ENCODE data around the gene ZNF177. TPM values are rescaled to one million over a fixed set of nuclear protein-coding genes. Genes with fewer than 3 reads are reported as not detected.
A peak's percentile ranks its signal among the peaks of the same experiment; 100 is the strongest.

Gene ZNF177
- total RNA-seq, 2 donors from 2014 or later, result 5.6 to 10.6 TPM

- TF ChIP-seq CTCF (conservative IDR thresholded peaks at IDR 0.05), result no peak
- H3K4me3 Mint-ChIP-seq, result no peak overlapping the region
- no peaks in the 10 kb centered on the region for H3K27me3 Mint-ChIP-seq (ENCODE audit: insufficient read depth)
- peaks cover 80% of the 10 kb centered on the region for H3K36me3 Mint-ChIP-seq (ENCODE audit: low read depth)
- 94 to 95% methylated on average over 12 to 13 of the region's 14 CpGs for WGBS, 2 experiments (ENCODE audit: insufficient coverage in 1 of 2, insufficient read length in 1 of 2)
- Histone ChIP-seq H3K4me3 (ENCODE audit: low read length) (peak overlapping the region; percentile 37), H3K9me3 (ENCODE audit: control insufficient read depth, low read length) (peaks cover 81% of the 10 kb centered on the region), H3K9ac (ENCODE audit: extremely low read depth, low read length, poor library complexity, severe bottlenecking) (no peak overlapping the region), H3K36me3 (ENCODE audit: control insufficient read depth, insufficient read depth, low read length) (peaks cover 64% of the 10 kb centered on the region), H3K4me1 (ENCODE audit: control insufficient read depth, insufficient read depth, low read length) (no peaks in the 10 kb centered on the region), H3K27me3 (ENCODE audit: control insufficient read depth, insufficient read depth, low read length, poor library complexity, severe bottlenecking) (no peaks in the 10 kb centered on the region), H3K27ac (ENCODE audit: low read depth, low read length) (no peak overlapping the region)
- DNase-seq, result no peak
- peaks cover 97% of the 10 kb centered on the region for H3K9me3 Mint-ChIP-seq
- no peak overlapping the region for H3K27ac Mint-ChIP-seq
- no peaks in the 10 kb centered on the region for H3K4me1 Mint-ChIP-seq
Observed at GRCh38 chr19:9413240-9413954, 50.6 kb downstream of the ZNF177 start.

- TF ChIP-seq CTCF (conservative IDR thresholded peaks at IDR 0.05), result no peak
- Mint-ChIP-seq H3K27ac (no peak overlapping the region), H3K4me1 (no peaks in the 10 kb centered on the region), H3K36me3 (ENCODE audit: low read depth) (peaks cover 72% of the 10 kb centered on the region), H3K4me3 (no peak overlapping the region), H3K9me3 (peaks cover 3% of the 10 kb centered on the region), H3K27me3 (ENCODE audit: insufficient read depth) (no peaks in the 10 kb centered on the region)
- 80 to 82% methylated on average over 3 to 6 of the region's 6 CpGs for WGBS, 2 experiments (ENCODE audit: insufficient coverage in 1 of 2, insufficient read length in 1 of 2)
- Histone ChIP-seq H3K4me3 (ENCODE audit: low read length) (no peak overlapping the region), H3K27me3 (ENCODE audit: control insufficient read depth, insufficient read depth, low read length, poor library complexity, severe bottlenecking) (no peaks in the 10 kb centered on the region), H3K9ac (ENCODE audit: extremely low read depth, low read length, poor library complexity, severe bottlenecking) (no peak overlapping the region), H3K4me1 (ENCODE audit: control insufficient read depth, insufficient read depth, low read length) (no peaks in the 10 kb centered on the region), H3K27ac (ENCODE audit: low read depth, low read length) (no peak overlapping the region), H3K9me3 (ENCODE audit: control insufficient read depth, low read length) (peaks cover 4% of the 10 kb centered on the region), H3K36me3 (ENCODE audit: control insufficient read depth, insufficient read depth, low read length) (peaks cover 69% of the 10 kb centered on the region)
- DNase-seq, result no peak
Observed at GRCh38 chr19:9427941-9428340, 65.1 kb downstream of the ZNF177 start.

GRCh38 chr19:9430444-9430843 is 67.6 kb downstream of the ZNF177 start:
- Mint-ChIP-seq H3K36me3 (ENCODE audit: low read depth) (peaks cover 58% of the 10 kb centered on the region), H3K9me3 (peaks cover under 1% of the 10 kb centered on the region), H3K27me3 (ENCODE audit: insufficient read depth) (no peaks in the 10 kb centered on the region), H3K4me1 (peaks cover 4% of the 10 kb centered on the region), H3K27ac (no peak overlapping the region), H3K4me3 (no peak overlapping the region)
- Histone ChIP-seq H3K36me3 (ENCODE audit: control insufficient read depth, insufficient read depth, low read length) (peaks cover 56% of the 10 kb centered on the region), H3K9me3 (ENCODE audit: control insufficient read depth, low read length) (no peaks in the 10 kb centered on the region), H3K4me3 (ENCODE audit: low read length) (no peak overlapping the region), H3K27ac (ENCODE audit: low read depth, low read length) (no peak overlapping the region), H3K27me3 (ENCODE audit: control insufficient read depth, insufficient read depth, low read length, poor library complexity, severe bottlenecking) (no peaks in the 10 kb centered on the region), H3K4me1 (ENCODE audit: control insufficient read depth, insufficient read depth, low read length) (no peaks in the 10 kb centered on the region), H3K9ac (ENCODE audit: extremely low read depth, low read length, poor library complexity, severe bottlenecking) (no peak overlapping the region)
- no peak for DNase-seq
- no peak for TF ChIP-seq CTCF (conservative IDR thresholded peaks at IDR 0.05)
- 100% methylated on average over 1 of the region's 1 CpG; no CpG with 5 or more reads in 1 of the 2 experiments for WGBS, 2 experiments (ENCODE audit: insufficient coverage in 1 of 2, insufficient read length in 1 of 2)
